T-helper 2 cell treated with Interferon-gamma antibody and Interleukin-4, amounts not matched to agents 5 μg/mL and 100 μg/mL, for 36 hours (primary cell): ENCODE data around the gene C22orf42.
A peak's percentile ranks its signal among the peaks of the same experiment; 100 is the strongest.
"Not testable (repeated sequence)": the region's sequence is repeated elsewhere in the genome, so short reads cannot be mapped to it uniquely, and the experiment has no call there.

ENCODE experiments used
- DNase-seq: peaks from one replicate; pipeline ENCODE4 v3.0.0; 2021; ENCODE audit warnings: low spot score
- H3K27ac Mint-ChIP-seq: one replicate; pipeline ENCODE4 v1.8.0; 2021; ENCODE audit warnings: mild to moderate bottlenecking, mixed read lengths
- H3K27me3 Mint-ChIP-seq: one replicate; pipeline ENCODE4 v1.8.0; 2021; ENCODE audit warnings: low read depth, mixed read lengths
- H3K36me3 Mint-ChIP-seq: one replicate; pipeline ENCODE4 v1.8.0; 2021; ENCODE audit warnings: low read depth, mixed read lengths
- H3K4me1 Mint-ChIP-seq: one replicate; pipeline ENCODE4 v1.8.0; 2021; ENCODE audit warnings: low read depth, mixed read lengths
- H3K4me3 Mint-ChIP-seq: one replicate; pipeline ENCODE4 v1.8.0; 2022; ENCODE audit warnings: mild to moderate bottlenecking, moderate library complexity, mixed read lengths
- H3K9me3 Mint-ChIP-seq: one replicate; pipeline ENCODE4 v1.8.0; 2021; ENCODE audit warnings: mixed read lengths

Gene C22orf42

GRCh38 chr22:32164075-32164860 lies 5.2 kb upstream of the C22orf42 start:
- peaks cover 14% of the 10 kb centered on the region for H3K27me3 Mint-ChIP-seq
- H3K4me1 Mint-ChIP-seq, result peaks cover 4% of the 10 kb centered on the region
- DNase-seq, result no peak
- no peaks in the 10 kb centered on the region for H3K36me3 Mint-ChIP-seq
- H3K9me3 Mint-ChIP-seq, result no peaks in the 10 kb centered on the region
- no peak overlapping the region for H3K4me3 Mint-ChIP-seq
- H3K27ac Mint-ChIP-seq, result no peak overlapping the region

- not testable (repeated sequence) for H3K36me3 Mint-ChIP-seq, H3K4me3 Mint-ChIP-seq, H3K9me3 Mint-ChIP-seq, H3K27ac Mint-ChIP-seq, DNase-seq, H3K4me1 Mint-ChIP-seq
- H3K27me3 Mint-ChIP-seq, result peaks cover 13% of the 10 kb centered on the region
These were observed 1.3 kb upstream of the C22orf42 start for GRCh38 chr22:32160411-32160810.

GRCh38 chr22:32157632-32158031 lies 1.5 kb downstream of the C22orf42 start:
- not testable (repeated sequence) for H3K27ac Mint-ChIP-seq

GRCh38 chr22:32154727-32155126 lies 4.4 kb downstream of the C22orf42 start:
- not testable (repeated sequence) for H3K9me3 Mint-ChIP-seq, DNase-seq

More at GRCh38 chr22:32157632-32158031, 1.5 kb downstream of the C22orf42 start:
- H3K9me3 Mint-ChIP-seq, H3K4me3 Mint-ChIP-seq, H3K36me3 Mint-ChIP-seq, DNase-seq, H3K4me1 Mint-ChIP-seq: not testable (repeated sequence)
- peaks cover 12% of the 10 kb centered on the region for H3K27me3 Mint-ChIP-seq

GRCh38 chr22:32151641-32152040 lies 7.5 kb downstream of the C22orf42 start:
- H3K27me3 Mint-ChIP-seq, result peaks cover 16% of the 10 kb centered on the region
- H3K4me1 Mint-ChIP-seq, result peaks cover 30% of the 10 kb centered on the region
- H3K4me3 Mint-ChIP-seq, DNase-seq, H3K27ac Mint-ChIP-seq, H3K36me3 Mint-ChIP-seq: not testable (repeated sequence)
- peaks cover 11% of the 10 kb centered on the region for H3K9me3 Mint-ChIP-seq

More at GRCh38 chr22:32154727-32155126, 4.4 kb downstream of the C22orf42 start:
- Mint-ChIP-seq H3K27me3 (peaks cover 12% of the 10 kb centered on the region), H3K4me1 (peaks cover 23% of the 10 kb centered on the region)
- H3K4me3 Mint-ChIP-seq, H3K27ac Mint-ChIP-seq, H3K36me3 Mint-ChIP-seq: not testable (repeated sequence)

- H3K27ac Mint-ChIP-seq, H3K36me3 Mint-ChIP-seq, H3K4me3 Mint-ChIP-seq, DNase-seq: not testable (repeated sequence)
- Mint-ChIP-seq H3K4me1 (peaks cover 30% of the 10 kb centered on the region), H3K27me3 (peaks cover 14% of the 10 kb centered on the region), H3K9me3 (peaks cover 11% of the 10 kb centered on the region)
These were observed 8.5 kb downstream of the C22orf42 start for GRCh38 chr22:32150647-32151046.

- Mint-ChIP-seq H3K9me3 (peaks cover 11% of the 10 kb centered on the region), H3K4me1 (peaks cover 44% of the 10 kb centered on the region)
- not testable (repeated sequence) for DNase-seq, H3K27me3 Mint-ChIP-seq, H3K4me3 Mint-ChIP-seq, H3K27ac Mint-ChIP-seq, H3K36me3 Mint-ChIP-seq
These were observed 10.7 kb downstream of the C22orf42 start for GRCh38 chr22:32148372-32148771.

GRCh38 chr22:32147128-32147527 lies 12.0 kb downstream of the C22orf42 start:
- H3K27me3 Mint-ChIP-seq, DNase-seq, H3K27ac Mint-ChIP-seq, H3K4me3 Mint-ChIP-seq, H3K36me3 Mint-ChIP-seq: not testable (repeated sequence)
- H3K9me3 Mint-ChIP-seq, result peaks cover 11% of the 10 kb centered on the region
- peaks cover 48% of the 10 kb centered on the region for H3K4me1 Mint-ChIP-seq

GRCh38 chr22:32144496-32145274 lies 14.4 kb downstream of the C22orf42 start:
- peaks cover 4% of the 10 kb centered on the region for H3K27me3 Mint-ChIP-seq
- H3K4me3 Mint-ChIP-seq, result no peak overlapping the region
- peak overlapping the region; percentile 38 for H3K27ac Mint-ChIP-seq
- H3K36me3 Mint-ChIP-seq, result peaks cover 3% of the 10 kb centered on the region
- peaks cover 11% of the 10 kb centered on the region for H3K9me3 Mint-ChIP-seq
- H3K4me1 Mint-ChIP-seq, result peaks cover 42% of the 10 kb centered on the region
- DNase-seq, result no peak

- DNase-seq, result peak; percentile 54
- peak overlapping the region; percentile 88 for H3K27ac Mint-ChIP-seq
- peaks cover 8% of the 10 kb centered on the region for H3K9me3 Mint-ChIP-seq
- H3K27me3 Mint-ChIP-seq, result no peaks in the 10 kb centered on the region
- H3K4me1 Mint-ChIP-seq, result peaks cover 48% of the 10 kb centered on the region
- H3K4me3 Mint-ChIP-seq, result peak overlapping the region; percentile 64
- no peaks in the 10 kb centered on the region for H3K36me3 Mint-ChIP-seq
These were observed 16.5 kb downstream of the C22orf42 start for GRCh38 chr22:32142600-32142999.

GRCh38 chr22:32140688-32141087 lies 18.4 kb downstream of the C22orf42 start:
- not testable (repeated sequence) for DNase-seq, H3K27ac Mint-ChIP-seq
- peaks cover 57% of the 10 kb centered on the region for H3K4me1 Mint-ChIP-seq

GRCh38 chr22:32138576-32138975 lies 20.5 kb downstream of the C22orf42 start:
- H3K27me3 Mint-ChIP-seq, H3K9me3 Mint-ChIP-seq, H3K36me3 Mint-ChIP-seq, DNase-seq: not testable (repeated sequence)
- Mint-ChIP-seq H3K27ac (peak overlapping the region; percentile 78), H3K4me1 (peaks cover 42% of the 10 kb centered on the region), H3K4me3 (peak overlapping the region; percentile 77)

More at GRCh38 chr22:32140688-32141087, 18.4 kb downstream of the C22orf42 start:
- H3K27me3 Mint-ChIP-seq, H3K36me3 Mint-ChIP-seq, H3K9me3 Mint-ChIP-seq, H3K4me3 Mint-ChIP-seq: not testable (repeated sequence)

GRCh38 chr22:32137731-32138324 lies 21.3 kb downstream of the C22orf42 start:
- H3K9me3 Mint-ChIP-seq, H3K36me3 Mint-ChIP-seq, H3K27me3 Mint-ChIP-seq: not testable (repeated sequence)
- H3K4me3 Mint-ChIP-seq, result peak overlapping the region; percentile 77
- H3K4me1 Mint-ChIP-seq, result peaks cover 35% of the 10 kb centered on the region
- peak; percentile 81 for DNase-seq
- peak overlapping the region; percentile 78 for H3K27ac Mint-ChIP-seq

- H3K4me3 Mint-ChIP-seq, result peak overlapping the region; percentile 77
- H3K27ac Mint-ChIP-seq, H3K36me3 Mint-ChIP-seq, H3K9me3 Mint-ChIP-seq, H3K27me3 Mint-ChIP-seq, DNase-seq: not testable (repeated sequence)
- H3K4me1 Mint-ChIP-seq, result peaks cover 25% of the 10 kb centered on the region
These were observed 22.2 kb downstream of the C22orf42 start for GRCh38 chr22:32136881-32137280.
